Natural killer cell (primary cell): ENCODE measurements around the gene ATP13A1. TPM values are rescaled to one million over a fixed set of nuclear protein-coding genes. Genes with fewer than 3 reads are reported as not detected.

Experiments used
- ATAC-seq, 3 donors: fragments of 150-1000 bp in 2 of 3; fragments of 200-7000 bp in 1 of 3; cut with Tn5 transposase; 1 replicate in 1 of 3; 2 replicates in 2 of 3; pipeline ENCODE4 v1.10.0; 2021; ENCODE audit warnings: mild to moderate bottlenecking in 2 of 3, moderate library complexity in 2 of 3
- DNase-seq, 2 donors: peaks; one replicate each; pipeline versions ENCODE4 v3.0.0 to v3.0.0-alpha.2; 2013 to 2021; ENCODE audit warnings: mixed read lengths in 1 of 2
- H3K27ac ChIP-seq: one replicate; pipeline ENCODE4 v1.5.1; 2013; ENCODE audit warnings: mild to moderate bottlenecking, low read length
- H3K27me3 ChIP-seq: one replicate; pipeline ENCODE4 v1.6.1; 2013; ENCODE audit warnings: low read length; ENCODE audit not compliant: control insufficient read depth, insufficient read depth
- H3K36me3 ChIP-seq: one replicate; pipeline ENCODE4 v1.6.1; 2013; ENCODE audit warnings: low read length; ENCODE audit not compliant: control insufficient read depth, insufficient read depth
- H3K4me1 ChIP-seq: one replicate; pipeline ENCODE4 v1.6.1; 2013; ENCODE audit warnings: low read length; ENCODE audit not compliant: control insufficient read depth, insufficient read depth
- H3K4me3 ChIP-seq: one replicate; pipeline ENCODE4 v1.5.1; 2013; ENCODE audit warnings: low read length
- H3K9me3 ChIP-seq: one replicate; pipeline ENCODE4 v1.6.1; 2013; ENCODE audit warnings: low read length; ENCODE audit not compliant: control insufficient read depth, insufficient read depth
- H3K27ac Mint-ChIP-seq, 2 donors: one replicate each; pipeline ENCODE4 v1.8.0; 2022; ENCODE audit warnings: mild to moderate bottlenecking in 2 of 2, mixed read lengths in 2 of 2, moderate library complexity in 1 of 2
- H3K27me3 Mint-ChIP-seq, 2 donors: one replicate each; pipeline ENCODE4 v1.8.0; 2022; ENCODE audit warnings: low read depth in 2 of 2, mixed read lengths in 2 of 2
- H3K36me3 Mint-ChIP-seq: one replicate; pipeline ENCODE4 v1.8.0; 2022; ENCODE audit warnings: mixed read lengths
- H3K4me1 Mint-ChIP-seq, 2 donors: one replicate each; pipeline ENCODE4 v1.8.0; 2022; ENCODE audit warnings: mixed read lengths in 2 of 2
- H3K4me3 Mint-ChIP-seq: one replicate; pipeline ENCODE4 v1.8.0; 2022; ENCODE audit warnings: mild to moderate bottlenecking, moderate library complexity, mixed read lengths
- H3K9me3 Mint-ChIP-seq, 2 donors: one replicate each; pipeline ENCODE4 v1.8.0; 2022; ENCODE audit warnings: mixed read lengths in 2 of 2
- CTCF ChIP-seq: fragments of 200-600 bp; IDR thresholded peaks from one replicate; pipeline ENCODE4 v1.8.0; 2022; ENCODE audit warnings: antibody characterized with exemption
- WGBS: methylation state at CpG from one replicate; pipeline ENCODE4 v1.1.7; 2013; ENCODE audit warnings: missing lambda C conversion rate; ENCODE audit not compliant: insufficient coverage; 5-methylcytosine and 5-hydroxymethylcytosine counted together
- intact Hi-C: fragments of 100-400 bp; cut with micrococcal nuclease; formaldehyde crosslinking; loops from one replicate; pipeline ENCODE4 v1.14.2; 2022
- total RNA-seq, 4 donors: library from RNA; stranded (reverse); fragments of 120-200 nt in 1 of 4; gene quantifications; one replicate each; pipeline versions ENCODE4 v1.2.3 to v1.2.4, GENCODE V29; 2013 to 2022

Gene ATP13A1
- total RNA-seq, 3 donors from 2014 or later (not counting 1 experiment from before 2014, with no cell fraction given), result 58.1 to 73.2 (median 67.7) TPM

GRCh38 chr19:19655051-19655594 is 8.4 kb downstream of the ATP13A1 start:
- Histone ChIP-seq H3K9me3 (no peaks in the 10 kb centered on the region), H3K27ac (no peak overlapping the region), H3K4me1 (no peaks in the 10 kb centered on the region), H3K27me3 (no peaks in the 10 kb centered on the region), H3K36me3 (peaks cover 89% of the 10 kb centered on the region), H3K4me3 (no peak overlapping the region)
- Mint-ChIP-seq H3K4me3 (no peak overlapping the region), H3K4me1 (peaks cover 0 to 9% of the 10 kb centered on the region in 2 donors), H3K9me3 (no peaks in the 10 kb centered on the region), H3K36me3 (no peaks in the 10 kb centered on the region), H3K27me3 (no peaks in the 10 kb centered on the region), H3K27ac (no peak overlapping the region)
- intact Hi-C loops, result no loop called here
- DNase-seq (no peak), ATAC-seq (no peak)
- WGBS, result 97% methylated on average over 22 of the region's 22 CpGs
- no peak for TF ChIP-seq CTCF

GRCh38 chr19:19654441-19654840 is 9.0 kb downstream of the ATP13A1 start:
- Mint-ChIP-seq H3K4me1 (peaks cover 0 to 9% of the 10 kb centered on the region in 2 donors), H3K36me3 (no peaks in the 10 kb centered on the region), H3K27ac (no peak overlapping the region), H3K4me3 (no peak overlapping the region), H3K27me3 (no peaks in the 10 kb centered on the region), H3K9me3 (no peaks in the 10 kb centered on the region)
- TF ChIP-seq CTCF, result no peak
- intact Hi-C loops, result no loop called here
- peaks cover 87% of the 10 kb centered on the region for H3K36me3 ChIP-seq
- H3K27ac ChIP-seq, result no peak overlapping the region
- H3K27me3 ChIP-seq, result no peaks in the 10 kb centered on the region
- 97% methylated on average over 15 of the region's 15 CpGs for WGBS
- H3K9me3 ChIP-seq, result no peaks in the 10 kb centered on the region
- no peak overlapping the region for H3K4me3 ChIP-seq
- no peaks in the 10 kb centered on the region for H3K4me1 ChIP-seq
- DNase-seq (no peak), ATAC-seq (no peak)

GRCh38 chr19:19653597-19654147 is 9.8 kb downstream of the ATP13A1 start:
- no peaks in the 10 kb centered on the region for H3K4me1 ChIP-seq
- no peak overlapping the region for H3K4me3 Mint-ChIP-seq
- 94% methylated on average over 23 of the region's 23 CpGs for WGBS
- H3K27me3 Mint-ChIP-seq, result no peaks in the 10 kb centered on the region
- H3K4me3 ChIP-seq, result no peak overlapping the region
- H3K9me3 ChIP-seq, result no peaks in the 10 kb centered on the region
- TF ChIP-seq CTCF, result no peak
- H3K27me3 ChIP-seq, result no peaks in the 10 kb centered on the region
- intact Hi-C loops, result no loop called here
- H3K27ac ChIP-seq, result no peak overlapping the region
- H3K4me1 Mint-ChIP-seq, result peaks cover 0 to 9% of the 10 kb centered on the region in 2 donors
- ATAC-seq (no peak), DNase-seq (no peak)
- H3K9me3 Mint-ChIP-seq, result no peaks in the 10 kb centered on the region
- no peaks in the 10 kb centered on the region for H3K36me3 Mint-ChIP-seq
- peaks cover 85% of the 10 kb centered on the region for H3K36me3 ChIP-seq
- no peak overlapping the region for H3K27ac Mint-ChIP-seq
